OCI-LY1 (cell line): ENCODE measurements around the gene DTX1.
A peak's percentile ranks its signal among the peaks of the same experiment; 100 is the strongest.

Experiments used
- H2AFZ ChIP-seq: fragments of 200-600 bp; sonication (generic), shearing (Covaris generic); 2 replicates; pipeline ENCODE4 v1.6.0; 2014; ENCODE audit warnings: antibody characterized with exemption, mild to moderate bottlenecking, low read length
- H3F3A ChIP-seq: fragments of 200-600 bp; sonication (generic), shearing (Covaris generic); 2 replicates; pipeline ENCODE4 v1.6.0; 2014; ENCODE audit warnings: mild to moderate bottlenecking, antibody characterized with exemption, low read length, moderate library complexity; ENCODE audit not compliant: insufficient read depth
- H3K27ac ChIP-seq: fragments of 200-600 bp; sonication (generic); 2 replicates; pipeline ENCODE4 v1.5.1; 2014; ENCODE audit warnings: low read length, mixed run types, mild to moderate bottlenecking, low read depth; ENCODE audit not compliant: poor library complexity, severe bottlenecking
- H3K27me3 ChIP-seq: fragments of 200-600 bp; sonication (generic); 2 replicates; pipeline ENCODE4 v1.6.0; 2014; ENCODE audit warnings: antibody characterized with exemption, mild to moderate bottlenecking, low read length, moderate library complexity; ENCODE audit not compliant: insufficient read depth
- H3K36me3 ChIP-seq: fragments of 200-600 bp; sonication (generic); 2 replicates; pipeline ENCODE4 v1.6.1; 2014; ENCODE audit warnings: mild to moderate bottlenecking, antibody characterized with exemption, low read length, moderate library complexity, mixed read lengths; ENCODE audit not compliant: insufficient read depth
- H3K4me1 ChIP-seq: fragments of 200-600 bp; sonication (generic); 2 replicates; pipeline ENCODE4 v1.5.1; 2014; ENCODE audit warnings: mild to moderate bottlenecking, low read length, moderate library complexity; ENCODE audit not compliant: insufficient read depth, severe bottlenecking
- H3K4me2 ChIP-seq: fragments of 200-600 bp; sonication (generic), shearing (Covaris generic); 2 replicates; pipeline ENCODE4 v1.6.1; 2014; ENCODE audit warnings: low read length
- H3K4me3 ChIP-seq: fragments of 200-600 bp; sonication (generic); 2 replicates; pipeline ENCODE4 v1.5.1; 2014; ENCODE audit warnings: low read length, low read depth, mild to moderate bottlenecking, mixed read lengths; ENCODE audit not compliant: poor library complexity, severe bottlenecking
- H3K79me2 ChIP-seq: fragments of 200-600 bp; shearing (Covaris generic); 2 replicates; pipeline ENCODE4 v1.6.1; 2016; ENCODE audit warnings: mixed run types, low read length, mixed read lengths; ENCODE audit not compliant: insufficient read depth
- H3K9ac ChIP-seq: fragments of 200-600 bp; sonication (generic), shearing (Covaris generic); 2 replicates; pipeline ENCODE4 v1.6.1; 2014; ENCODE audit warnings: mild to moderate bottlenecking, low read length, mixed read lengths
- H3K9me2 ChIP-seq: fragments of 200-600 bp; sonication (generic), shearing (Covaris generic); 2 replicates; pipeline ENCODE4 v1.6.1; 2014; ENCODE audit warnings: low read depth, mild to moderate bottlenecking, low read length, mixed read lengths
- H3K9me3 ChIP-seq: fragments of 200-600 bp; shearing (Covaris generic); 2 replicates; pipeline ENCODE4 v1.6.1; 2014; ENCODE audit warnings: low read length, mixed read lengths
- H4K20me1 ChIP-seq: fragments of 200-600 bp; sonication (generic), shearing (Covaris generic); 2 replicates; pipeline ENCODE4 v1.6.0; 2016; ENCODE audit warnings: mild to moderate bottlenecking, low read length; ENCODE audit not compliant: insufficient read depth
- CTCF ChIP-seq: fragments of 200-600 bp; sonication (generic), shearing (Covaris generic); IDR thresholded peaks from 2 replicates; pipeline ENCODE4 v1.5.1; 2017; ENCODE audit warnings: mild to moderate bottlenecking, antibody characterized with exemption, low read length, moderate library complexity, mixed read lengths
- EZH2 ChIP-seq: fragments of 200-600 bp; sonication (generic), shearing (Covaris generic); IDR thresholded peaks from 2 replicates; pipeline ENCODE4 v1.8.0; 2017; ENCODE audit warnings: borderline replicate concordance, mixed run types, mild to moderate bottlenecking, antibody characterized with exemption, low read length, moderate library complexity, mixed read lengths

Gene DTX1

GRCh38 chr12:113077057-113077858 lies 20.7 kb downstream of the DTX1 start:
- H3K4me2 ChIP-seq: peak overlapping the region; percentile 64
- no peaks in the 10 kb centered on the region for H4K20me1 ChIP-seq
- peaks cover 9% of the 10 kb centered on the region for H3K79me2 ChIP-seq
- no peak overlapping the region for H2AFZ ChIP-seq
- no peak for TF ChIP-seq EZH2
- H3K36me3 ChIP-seq: peaks cover 67% of the 10 kb centered on the region
- no peaks in the 10 kb centered on the region for H3K9me2 ChIP-seq
- peaks cover 99% of the 10 kb centered on the region for H3K4me1 ChIP-seq
- peak overlapping the region; percentile 99 for H3K27ac ChIP-seq
- H3K9ac ChIP-seq: peak overlapping the region; percentile 72
- H3F3A ChIP-seq: peaks cover 26% of the 10 kb centered on the region
- no peaks in the 10 kb centered on the region for H3K9me3 ChIP-seq
- H3K4me3 ChIP-seq: peak overlapping the region; percentile 46
- no peaks in the 10 kb centered on the region for H3K27me3 ChIP-seq

GRCh38 chr12:113077859-113078255 lies 21.3 kb downstream of the DTX1 start:
- H3F3A ChIP-seq: peaks cover 30% of the 10 kb centered on the region
- TF ChIP-seq EZH2 (no peak), CTCF (no peak)
- peak overlapping the region; percentile 72 for H3K9ac ChIP-seq
- peaks cover 99% of the 10 kb centered on the region for H3K4me1 ChIP-seq
- H3K27me3 ChIP-seq: no peaks in the 10 kb centered on the region
- H3K9me2 ChIP-seq: no peaks in the 10 kb centered on the region
- no peaks in the 10 kb centered on the region for H4K20me1 ChIP-seq
- H3K79me2 ChIP-seq: peaks cover 9% of the 10 kb centered on the region
- H3K4me3 ChIP-seq: peak overlapping the region; percentile 48
- no peaks in the 10 kb centered on the region for H3K9me3 ChIP-seq
- H3K36me3 ChIP-seq: peaks cover 69% of the 10 kb centered on the region
- H2AFZ ChIP-seq: no peak overlapping the region
- peak overlapping the region; percentile 64 for H3K4me2 ChIP-seq
- peak overlapping the region; percentile 99 for H3K27ac ChIP-seq

- H2AFZ ChIP-seq: no peak overlapping the region
- peaks cover 3% of the 10 kb centered on the region for H3K79me2 ChIP-seq
- no peak for TF ChIP-seq EZH2
- TF ChIP-seq CTCF: no peak
- H3K9me2 ChIP-seq: no peaks in the 10 kb centered on the region
- H3K9ac ChIP-seq: peak overlapping the region; percentile 12; the same call in 1 of the 2 replicates
- no peaks in the 10 kb centered on the region for H4K20me1 ChIP-seq
- H3K4me3 ChIP-seq: no peak overlapping the region
- peaks cover 99% of the 10 kb centered on the region for H3K4me1 ChIP-seq
- H3K27ac ChIP-seq: peak overlapping the region; percentile 97
- H3K4me2 ChIP-seq: no peak overlapping the region; the same call in 1 of the 2 replicates
- H3K36me3 ChIP-seq: peaks cover 90% of the 10 kb centered on the region
- H3F3A ChIP-seq: peaks cover 26% of the 10 kb centered on the region
- no peaks in the 10 kb centered on the region for H3K27me3 ChIP-seq
- H3K9me3 ChIP-seq: no peaks in the 10 kb centered on the region
Observed at GRCh38 chr12:113081873-113082272, 25.3 kb downstream of the DTX1 start.
